GM23338 (cell line): ENCODE data around the gene RUFY1. TPM values are rescaled to one million over a fixed set of nuclear protein-coding genes. Genes with fewer than 3 reads are reported as not detected.
"Not testable (repeated sequence)": the region's sequence is repeated elsewhere in the genome, so short reads cannot be mapped to it uniquely, and the experiment has no call there.

ENCODE experiments used
- ATAC-seq: fragments of 200-7000 bp; cut with Tn5 transposase; 3 replicates; pipeline ENCODE4 v1.9.1; 2020
- DNase-seq: peaks from one replicate; pipeline ENCODE4 v3.0.0-alpha.2; 2015; ENCODE audit warnings: low spot score
- H2AFZ ChIP-seq: fragments of 200-600 bp; sonication (generic); 2 replicates; pipeline ENCODE4 v1.8.0; 2016; ENCODE audit warnings: antibody characterized with exemption, mild to moderate bottlenecking, moderate library complexity
- H3F3A ChIP-seq: fragments of 200-600 bp; sonication (generic); replicated peaks from 2 replicates; pipeline ENCODE4 v1.8.0; 2017; ENCODE audit warnings: antibody characterized with exemption, mixed run types, low read depth
- H3K27ac ChIP-seq: fragments of 200-600 bp; sonication (generic); 2 replicates; pipeline ENCODE4 v1.6.1; 2016; ENCODE audit warnings: low read depth
- H3K27me3 ChIP-seq: fragments of 200-600 bp; sonication (generic); 2 replicates; pipeline ENCODE4 v1.8.0; 2016; ENCODE audit warnings: mild to moderate bottlenecking, mixed run types, moderate library complexity; ENCODE audit not compliant: insufficient read depth
- H3K36me3 ChIP-seq: fragments of 200-600 bp; sonication (generic); 2 replicates; pipeline ENCODE4 v1.8.0; 2016; ENCODE audit warnings: mild to moderate bottlenecking; ENCODE audit not compliant: insufficient read depth
- H3K4me1 ChIP-seq: fragments of 200-600 bp; sonication (generic); 2 replicates; pipeline ENCODE4 v1.8.0; 2016; ENCODE audit warnings: mild to moderate bottlenecking, moderate library complexity; ENCODE audit not compliant: insufficient read depth
- H3K4me2 ChIP-seq: fragments of 200-600 bp; sonication (generic); 2 replicates; pipeline ENCODE4 v1.7.1; 2017; ENCODE audit warnings: mixed run types
- H3K4me3 ChIP-seq: fragments of 200-600 bp; sonication (generic); 2 replicates; pipeline ENCODE4 v1.6.1; 2016; ENCODE audit warnings: mixed run types
- H3K79me2 ChIP-seq: fragments of 200-600 bp; sonication (generic); replicated peaks from 2 replicates; pipeline ENCODE4 v1.8.0; 2017; ENCODE audit warnings: mild to moderate bottlenecking; ENCODE audit not compliant: insufficient read depth
- H3K9me2 ChIP-seq: fragments of 200-600 bp; sonication (generic); 2 replicates; pipeline ENCODE4 v1.8.0; 2017; ENCODE audit not compliant: insufficient read depth
- H4K20me1 ChIP-seq: fragments of 200-600 bp; sonication (generic); replicated peaks from 2 replicates; pipeline ENCODE4 v1.8.0; 2017; ENCODE audit warnings: mild to moderate bottlenecking; ENCODE audit not compliant: insufficient read depth
- H3K27ac Mint-ChIP-seq: 2 replicates; pipeline ENCODE4 v1.8.0; 2020; ENCODE audit warnings: inconsistent platforms, mild to moderate bottlenecking, moderate library complexity, mixed read lengths
- H3K27me3 Mint-ChIP-seq: 3 replicates; pipeline ENCODE4 v1.8.0; 2022; ENCODE audit warnings: low read depth, mild to moderate bottlenecking, moderate library complexity, mixed read lengths, inconsistent platforms; ENCODE audit not compliant: insufficient read depth, poor library complexity
- H3K36me3 Mint-ChIP-seq: 3 replicates; pipeline ENCODE4 v1.8.0; 2021; ENCODE audit warnings: low read depth, mild to moderate bottlenecking, inconsistent platforms, moderate library complexity, mixed read lengths
- H3K4me1 Mint-ChIP-seq: 3 replicates; pipeline ENCODE4 v1.8.0; 2020; ENCODE audit warnings: mild to moderate bottlenecking, inconsistent platforms, mixed read lengths
- H3K4me3 Mint-ChIP-seq: 3 replicates; pipeline ENCODE4 v1.8.0; 2021; ENCODE audit warnings: moderate library complexity, mild to moderate bottlenecking, inconsistent platforms, mixed read lengths
- H3K9me3 Mint-ChIP-seq: 3 replicates; pipeline ENCODE4 v1.8.0; 2020; ENCODE audit warnings: moderate library complexity, mild to moderate bottlenecking, inconsistent platforms, mixed read lengths
- CTCF ChIP-seq, 2 experiments: fragments of 200-600 bp in 1 of 2; sonication (generic) in 1 of 2; conservative IDR thresholded peaks; 2 replicates each; pipeline versions ENCODE4 v1.5.1 to v1.6.1; 2016 to 2017; ENCODE audit warnings: antibody characterized with exemption in 2 of 2, low read depth in 2 of 2, mild to moderate bottlenecking in 2 of 2, moderate library complexity in 1 of 2
- EZH2phosphoT487 ChIP-seq: fragments of 200-600 bp; sonication (generic); IDR thresholded peaks from one replicate; pipeline ENCODE4 v1.8.1; 2018; ENCODE audit warnings: antibody characterized with exemption; ENCODE audit not compliant: unreplicated experiment
- POLR2AphosphoS5 ChIP-seq: IDR thresholded peaks from 2 replicates; pipeline ENCODE4 v1.6.1; 2016; ENCODE audit warnings: antibody characterized with exemption, low read depth
- REST ChIP-seq: IDR thresholded peaks from one replicate; pipeline ENCODE4 v1.6.1; 2018; ENCODE audit warnings: antibody characterized with exemption; ENCODE audit not compliant: unreplicated experiment
- ZNF114 ChIP-seq: fragments of 250-450 bp; sonication (Bioruptor Pico); IDR thresholded peaks from 2 replicates; pipeline ENCODE4 v1.5.0; 2020; ENCODE audit warnings: mild to moderate bottlenecking, moderate library complexity
- long read RNA-seq: library from polyadenylated mRNA; unstranded; transcript quantifications from one replicate; pipeline ENCODE4 v2.0.0, GENCODE V29; 2020; ENCODE audit not compliant: unreplicated experiment
- polyA plus RNA-seq: library from polyadenylated mRNA; unstranded; fragments of >200 nt; fragmentation: Nextera tagmentation; extraction: Ambion mirVana; gene quantifications from 2 replicates; pipeline ENCODE4 v1.2.1, GENCODE V29; 2016
- total RNA-seq: library from RNA; depleted of rRNA; stranded (reverse); fragments of >200 nt; shearing (Covaris generic); gene quantifications from 2 replicates; pipeline ENCODE4 v1.2.3, GENCODE V29; 2014; rRNA removed

The RUFY1 gene
- total RNA-seq (25.0 and 31.6 TPM in 2 replicates), polyA plus RNA-seq (22.7 and 25.3 TPM in 2 replicates)
- long read RNA-seq, partial matches to known transcripts: 5 of 13 reads
- long read RNA-seq, other reads (novel, unspliced or antisense): 4 of 13 reads

- TF ChIP-seq EZH2phosphoT487 (no peak), CTCF (conservative IDR thresholded peaks at IDR 0.05; ENCODE audit: low read depth in 2 of 2) (no peak), POLR2AphosphoS5 (peak; percentile 27), REST (no peak), ZNF114 (CRISPR knock-in tag) (no peak)
- ATAC-seq (peak; percentile 74), DNase-seq (peak; percentile 76)
- Mint-ChIP-seq H3K36me3 (peaks cover 16% of the 10 kb centered on the region; the same call in 2 of the 3 replicates), H3K4me1 (peaks cover 14% of the 10 kb centered on the region), H3K9me3 (peaks cover 3% of the 10 kb centered on the region; the same call in 1 of the 3 replicates), H3K27me3 (peaks cover 2% of the 10 kb centered on the region), H3K27ac (peak within 1 kb of the TSS; percentile 97), H3K4me3 (peak within 1 kb of the TSS; percentile 96)
- Histone ChIP-seq H2AFZ (peak within 1 kb of the TSS; percentile 94), H3K4me1 (peaks cover 21% of the 10 kb centered on the region), H3K9me2 (no peaks in the 10 kb centered on the region), H3F3A (no peaks in the 10 kb centered on the region; the same call in 1 of the 2 replicates), H3K36me3 (no peaks in the 10 kb centered on the region), H3K27me3 (no peaks in the 10 kb centered on the region), H3K4me2 (peak within 1 kb of the TSS; percentile 100), H3K4me3 (peak within 1 kb of the TSS; percentile 99), H4K20me1 (peaks cover 10% of the 10 kb centered on the region), H3K27ac (peak within 1 kb of the TSS; percentile 98), H3K79me2 (peaks cover 48% of the 10 kb centered on the region)
Measured at GRCh38 chr5:179550511-179551342, at the start of gene RUFY1. RUFY1 (plus strand) TSS chr5:179550554; CDS start chr5:179550570, 16 bp downstream.

- H3K27ac ChIP-seq, H3K36me3 ChIP-seq, H3K9me2 ChIP-seq, H3K4me3 Mint-ChIP-seq, ATAC-seq, DNase-seq, H3K4me3 ChIP-seq, H3K4me1 ChIP-seq, H3K27ac Mint-ChIP-seq, H3K27me3 ChIP-seq, H3F3A ChIP-seq, H3K79me2 ChIP-seq, H3K36me3 Mint-ChIP-seq, H4K20me1 ChIP-seq, H3K27me3 Mint-ChIP-seq, H3K9me3 Mint-ChIP-seq, H3K4me1 Mint-ChIP-seq, H2AFZ ChIP-seq, H3K4me2 ChIP-seq: not testable (repeated sequence)
Measured at GRCh38 chr5:179501997-179502396, 48.4 kb upstream of the RUFY1 start.

- H3K4me1 ChIP-seq, H3K4me3 Mint-ChIP-seq, H3K27ac ChIP-seq, H3K4me3 ChIP-seq, H3F3A ChIP-seq, H3K27me3 ChIP-seq, ATAC-seq, H3K27me3 Mint-ChIP-seq, H3K9me2 ChIP-seq, H3K36me3 ChIP-seq, H3K9me3 Mint-ChIP-seq, H3K79me2 ChIP-seq, H3K27ac Mint-ChIP-seq, H3K4me1 Mint-ChIP-seq, H2AFZ ChIP-seq, DNase-seq, H4K20me1 ChIP-seq, H3K36me3 Mint-ChIP-seq, H3K4me2 ChIP-seq: not testable (repeated sequence)
Measured at GRCh38 chr5:179502420-179502819, 47.9 kb upstream of the RUFY1 start.
